HepG2 (cell line): ENCODE measurements around the gene KLHL35. TPM values are rescaled to one million over a fixed set of nuclear protein-coding genes. Genes with fewer than 3 reads are reported as not detected.

Experiments
- AFF4 ChIP-seq: sonication (generic); formaldehyde crosslinking; IDR thresholded peaks from 2 replicates; pipeline ENCODE4 v1.4.0; 2020; ENCODE audit warnings: missing genetic modification reagents
- ELF4 ChIP-seq: sonication (generic); formaldehyde crosslinking; IDR thresholded peaks from 2 replicates; pipeline ENCODE4 v1.5.0; 2020; ENCODE audit warnings: missing genetic modification reagents, mild to moderate bottlenecking, moderate library complexity, borderline replicate concordance
- KDM6A ChIP-seq: IDR thresholded peaks from 2 replicates; pipeline ENCODE4 v1.6.1; 2016; ENCODE audit warnings: low read depth
- NCOA1 ChIP-seq: sonication (generic); formaldehyde crosslinking; IDR thresholded peaks from 2 replicates; pipeline ENCODE4 v1.9.0; 2021; ENCODE audit warnings: missing genetic modification reagents
- SMYD3 ChIP-seq: sonication (generic); formaldehyde crosslinking; IDR thresholded peaks from 2 replicates; pipeline ENCODE4 v1.8.1; 2023; ENCODE audit warnings: mild to moderate bottlenecking, missing genetic modification reagents
- SNAPC2 ChIP-seq: sonication (generic); formaldehyde crosslinking; IDR thresholded peaks from 2 replicates; pipeline ENCODE4 v1.8.1; 2022; ENCODE audit warnings: mild to moderate bottlenecking, missing genetic modification reagents
- TOE1 ChIP-seq: sonication (generic); formaldehyde crosslinking; IDR thresholded peaks from 2 replicates; pipeline ENCODE4 v1.4.0; 2020; ENCODE audit warnings: mild to moderate bottlenecking, missing genetic modification reagents
- TRIM24 ChIP-seq: sonication (generic); formaldehyde crosslinking; IDR thresholded peaks from 2 replicates; pipeline ENCODE4 v1.8.0; 2022; ENCODE audit warnings: mild to moderate bottlenecking, missing genetic modification reagents
- ZNF891 ChIP-seq: sonication (generic); formaldehyde crosslinking; IDR thresholded peaks from 2 replicates; pipeline ENCODE4 v1.5.0; 2020; ENCODE audit warnings: mild to moderate bottlenecking, missing genetic modification reagents
- polyA plus RNA-seq, 8 experiments: library from polyadenylated mRNA; depleted of rRNA in 3 of 8; stranded (reverse) in 7 of 8; unstranded in 1 of 8; fragments of >200 nt; fragmentation: Illumina TruSeq in 4 of 8; extraction: Trizol in 4 of 8; gene quantifications; 2 replicates each; pipeline versions ENCODE4 v1.2.1 to v1.2.3, GENCODE V29; 2011 to 2016; ENCODE audit warnings: low read depth in 4 of 8, missing spikeins in 1 of 8, mixed read lengths in 1 of 8; ENCODE audit not compliant: insufficient read depth in 1 of 8
- total RNA-seq, 5 experiments: library from RNA; depleted of rRNA; stranded (reverse); fragments of >200 nt; fragmentation: Illumina TruSeq; extraction: Trizol; gene quantifications; 2 replicates each; pipeline ENCODE4 v1.2.3, GENCODE V29; 2016; ENCODE audit warnings: low read depth in 1 of 5
- TF ChIP-seq, protein P1 (sequence below): sonication (generic); formaldehyde crosslinking; IDR thresholded peaks from 2 replicates; pipeline ENCODE4 v1.4.0; 2020; ENCODE audit warnings: missing genetic modification reagents, borderline replicate concordance

Gene KLHL35
- total and polyA plus RNA-seq, 2 of the 13 experiments (the other 11 are each of a cell fraction or from before 2014, with no cell fraction given), result not detected

DNA sequence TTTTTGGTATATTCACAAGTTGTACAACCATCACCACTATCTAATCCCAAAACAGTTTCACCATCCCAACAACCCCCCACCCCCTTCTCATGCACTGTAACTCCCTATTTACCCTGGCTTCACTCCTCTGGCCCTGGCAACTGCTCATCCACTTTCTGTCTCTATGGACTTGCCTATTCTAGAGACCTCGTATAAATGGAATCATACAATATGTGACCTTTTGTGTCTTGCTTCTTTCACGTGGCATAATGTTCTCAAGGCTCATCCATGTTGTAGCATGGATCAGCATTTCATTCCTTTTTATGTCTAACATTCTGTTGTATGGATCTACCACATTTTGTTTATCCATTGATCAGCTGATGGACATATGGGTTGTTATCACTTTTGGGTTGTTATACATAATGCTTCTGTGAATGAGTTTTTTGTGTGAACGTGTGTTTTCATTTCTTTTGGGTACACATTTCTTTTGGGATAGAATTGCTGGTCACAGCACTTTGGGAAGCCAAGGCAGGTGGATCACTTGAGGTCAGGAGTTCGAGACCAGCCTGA, 46.7 kb upstream of the KLHL35 start (continued):
- TF ChIP-seq AFF4 (CRISPR knock-in tag) (no peak), ZNF891 (CRISPR knock-in tag) (no peak), TOE1 (CRISPR knock-in tag) (no peak), KDM6A (CRISPR knock-in tag) (no peak), NCOA1 (CRISPR knock-in tag) (no peak), SMYD3 (CRISPR knock-in tag) (no peak), TRIM24 (no peak), ELF4 (CRISPR knock-in tag) (no peak), SNAPC2 (CRISPR knock-in tag) (no peak)
- TF ChIP-seq, protein P1, sequence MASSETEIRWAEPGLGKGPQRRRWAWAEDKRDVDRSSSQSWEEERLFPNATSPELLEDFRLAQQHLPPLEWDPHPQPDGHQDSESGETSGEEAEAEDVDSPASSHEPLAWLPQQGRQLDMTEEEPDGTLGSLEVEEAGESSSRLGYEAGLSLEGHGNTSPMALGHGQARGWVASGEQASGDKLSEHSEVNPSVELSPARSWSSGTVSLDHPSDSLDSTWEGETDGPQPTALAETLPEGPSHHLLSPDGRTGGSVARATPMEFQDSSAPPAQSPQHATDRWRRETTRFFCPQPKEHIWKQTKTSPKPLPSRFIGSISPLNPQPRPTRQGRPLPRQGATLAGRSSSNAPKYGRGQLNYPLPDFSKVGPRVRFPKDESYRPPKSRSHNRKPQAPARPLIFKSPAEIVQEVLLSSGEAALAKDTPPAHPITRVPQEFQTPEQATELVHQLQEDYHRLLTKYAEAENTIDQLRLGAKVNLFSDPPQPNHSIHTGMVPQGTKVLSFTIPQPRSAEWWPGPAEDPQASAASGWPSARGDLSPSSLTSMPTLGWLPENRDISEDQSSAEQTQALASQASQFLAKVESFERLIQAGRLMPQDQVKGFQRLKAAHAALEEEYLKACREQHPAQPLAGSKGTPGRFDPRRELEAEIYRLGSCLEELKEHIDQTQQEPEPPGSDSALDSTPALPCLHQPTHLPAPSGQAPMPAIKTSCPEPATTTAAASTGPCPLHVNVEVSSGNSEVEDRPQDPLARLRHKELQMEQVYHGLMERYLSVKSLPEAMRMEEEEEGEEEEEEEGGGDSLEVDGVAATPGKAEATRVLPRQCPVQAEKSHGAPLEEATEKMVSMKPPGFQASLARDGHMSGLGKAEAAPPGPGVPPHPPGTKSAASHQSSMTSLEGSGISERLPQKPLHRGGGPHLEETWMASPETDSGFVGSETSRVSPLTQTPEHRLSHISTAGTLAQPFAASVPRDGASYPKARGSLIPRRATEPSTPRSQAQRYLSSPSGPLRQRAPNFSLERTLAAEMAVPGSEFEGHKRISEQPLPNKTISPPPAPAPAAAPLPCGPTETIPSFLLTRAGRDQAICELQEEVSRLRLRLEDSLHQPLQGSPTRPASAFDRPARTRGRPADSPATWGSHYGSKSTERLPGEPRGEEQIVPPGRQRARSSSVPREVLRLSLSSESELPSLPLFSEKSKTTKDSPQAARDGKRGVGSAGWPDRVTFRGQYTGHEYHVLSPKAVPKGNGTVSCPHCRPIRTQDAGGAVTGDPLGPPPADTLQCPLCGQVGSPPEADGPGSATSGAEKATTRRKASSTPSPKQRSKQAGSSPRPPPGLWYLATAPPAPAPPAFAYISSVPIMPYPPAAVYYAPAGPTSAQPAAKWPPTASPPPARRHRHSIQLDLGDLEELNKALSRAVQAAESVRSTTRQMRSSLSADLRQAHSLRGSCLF (CRISPR knock-in tag), result no peak
